Sigmoid colon (tissue), 7 donors: ENCODE data around the gene CSNK1G2. TPM values are rescaled to one million over a fixed set of nuclear protein-coding genes. Genes with fewer than 3 reads are reported as not detected.

Experiments used
- DNase-seq: peaks from one replicate; pipeline ENCODE4 v3.0.0-alpha.2; 2019
- H3K27ac ChIP-seq, 4 donors: fragments of 200-600 bp; sonication (generic); one replicate each; pipeline ENCODE4 v1.5.1; 2016 to 2019; ENCODE audit warnings: mild to moderate bottlenecking in 1 of 4
- H3K27me3 ChIP-seq, 3 donors: fragments of 200-600 bp; sonication (generic); one replicate each; pipeline ENCODE4 v1.5.1; 2019; ENCODE audit warnings: mild to moderate bottlenecking in 1 of 3
- H3K36me3 ChIP-seq, 4 donors: fragments of 200-600 bp; sonication (generic); one replicate each; pipeline ENCODE4 v1.5.1; 2016 to 2019
- H3K4me1 ChIP-seq, 4 donors: fragments of 200-600 bp; sonication (generic); one replicate each; pipeline ENCODE4 v1.5.1; 2017 to 2019
- H3K4me3 ChIP-seq, 4 donors: fragments of 200-600 bp; sonication (generic); one replicate each; pipeline ENCODE4 v1.5.1; 2017 to 2019; ENCODE audit warnings: mild to moderate bottlenecking in 2 of 4, moderate library complexity in 1 of 4
- H3K9me3 ChIP-seq, 4 donors: fragments of 200-600 bp in 3 of 4; sonication (generic) in 3 of 4; one replicate each; pipeline versions ENCODE4 v1.5.1 to v1.6.1; 2013 to 2019
- CTCF ChIP-seq, 4 experiments: fragments of 450-650 bp in 3 of 4; fragments of 200-600 bp in 1 of 4; IDR thresholded peaks; one replicate each; pipeline ENCODE4 v1.5.1; 2016 to 2019; ENCODE audit warnings: antibody characterized with exemption in 4 of 4, mild to moderate bottlenecking in 3 of 4, moderate library complexity in 2 of 4
- EP300 ChIP-seq, 4 donors: sonication (generic); formaldehyde crosslinking; IDR thresholded peaks; one replicate each; pipeline ENCODE4 v1.6.1; 2017; ENCODE audit warnings: antibody characterized with exemption in 4 of 4
- POLR2A ChIP-seq, 2 donors: fragments of 450-650 bp; IDR thresholded peaks; one replicate each; pipeline ENCODE4 v1.6.1; 2016; ENCODE audit warnings: antibody characterized with exemption in 2 of 2, mild to moderate bottlenecking in 2 of 2, moderate library complexity in 2 of 2
- POLR2AphosphoS5 ChIP-seq, 4 donors: sonication (generic); formaldehyde crosslinking; IDR thresholded peaks; one replicate each; pipeline ENCODE4 v1.6.1; 2017; ENCODE audit warnings: antibody characterized with exemption in 4 of 4
- WGBS, 2 donors: extraction: QIAGEN DNeasy Blood & Tissue Kit; methylation state at CpG; one replicate each; pipeline ENCODE4 v1.1.7; 2013; 5-methylcytosine and 5-hydroxymethylcytosine counted together
- intact Hi-C: fragments of 100-400 bp; cut with DNase I; formaldehyde crosslinking; loops from one replicate; pipeline ENCODE4 v1.15.1; 2023
- polyA plus RNA-seq, 3 donors: library from polyadenylated mRNA; stranded (reverse); fragments of 200-250 nt; gene quantifications; one replicate each; pipeline ENCODE4 v1.2.3, GENCODE V29; 2013
- total RNA-seq, 4 donors: library from RNA; depleted of rRNA; stranded (reverse); fragments of >200 nt; gene quantifications; one replicate each; pipeline ENCODE4 v1.1.0, GENCODE V29; 2016
- donor health status: healthy with polysubstance abuse.
- donor health status: Bipolar disorder and iron deficiency.
- donor health status: healthy.

The CSNK1G2 gene
- total and polyA plus RNA-seq, 7 donors = 24.6 to 91.1 (median 35.9) TPM

- peaks cover 7 to 56% (median 35%) of the 10 kb centered on the region in 4 donors for H3K36me3 ChIP-seq
- intact Hi-C loops = no loop called here
- H3K27ac ChIP-seq = no peak overlapping the region
- no peaks in the 10 kb centered on the region for H3K4me1 ChIP-seq
- WGBS, 2 donors = 97% methylated on average over 43 of the region's 43 CpGs
- no peak for DNase-seq
- H3K27me3 ChIP-seq = no peaks in the 10 kb centered on the region
- TF ChIP-seq POLR2A (IDR thresholded peaks at IDR 0.05) (no peak), CTCF (IDR thresholded peaks at IDR 0.05) (no peak), EP300 (IDR thresholded peaks at IDR 0.05) (no peak), POLR2AphosphoS5 (IDR thresholded peaks at IDR 0.05) (no peak)
- no peak overlapping the region for H3K4me3 ChIP-seq
- no peaks in the 10 kb centered on the region for H3K9me3 ChIP-seq
These were observed 38.0 kb downstream of the CSNK1G2 start for GRCh38 chr19:1979017-1979416.

GRCh38 chr19:1979642-1980041, 38.7 kb downstream of the CSNK1G2 start:
- intact Hi-C loops = no loop called here
- no peak for DNase-seq
- Histone ChIP-seq H3K36me3 (peaks cover 7 to 62% (median 35%) of the 10 kb centered on the region in 4 donors), H3K4me1 (no peaks in the 10 kb centered on the region), H3K27me3 (no peaks in the 10 kb centered on the region), H3K9me3 (no peaks in the 10 kb centered on the region), H3K4me3 (no peak overlapping the region), H3K27ac (no peak overlapping the region)
- WGBS, 2 donors = 92 to 93% methylated on average over 28 of the region's 28 CpGs
- TF ChIP-seq CTCF (IDR thresholded peaks at IDR 0.05) = no peak

- Histone ChIP-seq H3K36me3 (peaks cover 7 to 65% (median 40%) of the 10 kb centered on the region in 4 donors), H3K27me3 (no peaks in the 10 kb centered on the region)
- intact Hi-C loops = no loop called here
These were observed 39.3 kb downstream of the CSNK1G2 start for GRCh38 chr19:1980091-1980808.

GRCh38 chr19:1980809-1981181, 39.8 kb downstream of the CSNK1G2 start:
- H3K4me1 ChIP-seq = no peaks in the 10 kb centered on the region
- DNase-seq = no peak
- WGBS, 2 donors = 96 to 97% methylated on average over 31 of the region's 31 CpGs
- intact Hi-C loops = no loop called here
- H3K9me3 ChIP-seq = no peaks in the 10 kb centered on the region
- H3K4me3 ChIP-seq = no peak overlapping the region
- no peaks in the 10 kb centered on the region for H3K27me3 ChIP-seq
- no peak for TF ChIP-seq POLR2A (IDR thresholded peaks at IDR 0.05)
- no peak for TF ChIP-seq EP300 (IDR thresholded peaks at IDR 0.05)
- no peak for TF ChIP-seq POLR2AphosphoS5 (IDR thresholded peaks at IDR 0.05)
- no peak for TF ChIP-seq CTCF (IDR thresholded peaks at IDR 0.05)
- peaks cover 7 to 66% (median 42%) of the 10 kb centered on the region in 4 donors for H3K36me3 ChIP-seq
- H3K27ac ChIP-seq = no peak overlapping the region

More at GRCh38 chr19:1980091-1980808, 39.3 kb downstream of the CSNK1G2 start:
- Histone ChIP-seq H3K27ac (no peak overlapping the region), H3K9me3 (no peaks in the 10 kb centered on the region), H3K4me1 (no peaks in the 10 kb centered on the region), H3K4me3 (no peak overlapping the region)
- no peak for TF ChIP-seq CTCF (IDR thresholded peaks at IDR 0.05)
- TF ChIP-seq POLR2AphosphoS5 (IDR thresholded peaks at IDR 0.05) = no peak
- no peak for TF ChIP-seq POLR2A (IDR thresholded peaks at IDR 0.05)
- no peak for TF ChIP-seq EP300 (IDR thresholded peaks at IDR 0.05)
- 84 to 85% methylated on average over 35 of the region's 35 CpGs for WGBS, 2 donors
- no peak for DNase-seq

- no peak for DNase-seq
- Histone ChIP-seq H3K9me3 (no peaks in the 10 kb centered on the region), H3K27ac (no peak overlapping the region), H3K4me1 (no peaks in the 10 kb centered on the region), H3K4me3 (no peak overlapping the region), H3K27me3 (no peaks in the 10 kb centered on the region), H3K36me3 (peaks cover 12 to 71% (median 46%) of the 10 kb centered on the region in 4 donors)
- 92 to 95% methylated on average over 20 of the region's 20 CpGs for WGBS, 2 donors
- intact Hi-C loops = no loop called here
- no peak for TF ChIP-seq POLR2A (IDR thresholded peaks at IDR 0.05)
- TF ChIP-seq EP300 (IDR thresholded peaks at IDR 0.05) = no peak
- no peak for TF ChIP-seq CTCF (IDR thresholded peaks at IDR 0.05)
- TF ChIP-seq POLR2AphosphoS5 (IDR thresholded peaks at IDR 0.05) = no peak
These were observed 40.3 kb downstream of the CSNK1G2 start for GRCh38 chr19:1981253-1981652.
